Esophagus (tissue), 2 donors: ENCODE results near the gene RPUSD2. TPM values are rescaled to one million over a fixed set of nuclear protein-coding genes. Genes with fewer than 3 reads are reported as not detected.

Experiments used
- H3K27ac ChIP-seq, 2 donors: one replicate each; pipeline ENCODE4 v1.5.1; 2013; ENCODE audit warnings: low read depth in 2 of 2, mild to moderate bottlenecking in 2 of 2, inconsistent platforms in 1 of 2, low read length in 1 of 2, moderate library complexity in 1 of 2
- H3K27me3 ChIP-seq, 2 donors: one replicate each; pipeline ENCODE4 v1.6.1; 2013; ENCODE audit warnings: low read length in 2 of 2, control low read depth in 1 of 2, mild to moderate bottlenecking in 1 of 2; ENCODE audit not compliant: insufficient read depth in 2 of 2, control insufficient read depth in 1 of 2
- H3K36me3 ChIP-seq, 2 donors: one replicate each; pipeline ENCODE4 v1.6.1; 2013; ENCODE audit warnings: low read length in 1 of 2; ENCODE audit not compliant: control insufficient read depth in 2 of 2, insufficient read depth in 2 of 2
- H3K4me1 ChIP-seq, 2 donors: one replicate each; pipeline ENCODE4 v1.6.1; 2013; ENCODE audit warnings: low read length in 1 of 2; ENCODE audit not compliant: control insufficient read depth in 2 of 2, insufficient read depth in 2 of 2
- H3K4me3 ChIP-seq, 2 donors: one replicate each; pipeline ENCODE4 v1.5.1; 2013; ENCODE audit warnings: low read length in 2 of 2, mild to moderate bottlenecking in 2 of 2, low read depth in 1 of 2, moderate library complexity in 1 of 2
- H3K9me3 ChIP-seq, 2 donors: one replicate each; pipeline ENCODE4 v1.6.1; 2013; ENCODE audit warnings: mild to moderate bottlenecking in 2 of 2, low read depth in 1 of 2, low read length in 1 of 2, moderate library complexity in 1 of 2; ENCODE audit not compliant: control insufficient read depth in 2 of 2, insufficient read depth in 1 of 2
- WGBS, 2 donors: extraction: QIAGEN DNeasy Blood & Tissue Kit; methylation state at CpG; one replicate each; pipeline ENCODE4 v1.1.7; 2013; 5-methylcytosine and 5-hydroxymethylcytosine counted together
- polyA plus RNA-seq, 2 donors: library from polyadenylated mRNA; stranded (reverse); fragments of 200-250 nt; gene quantifications; one replicate each; pipeline ENCODE4 v1.2.3, GENCODE V29; 2013
- donor health status: healthy with polysubstance abuse.
- donor health status: Bipolar disorder and iron deficiency.

The RPUSD2 gene
- polyA plus RNA-seq, 2 donors, result 5.0 to 7.3 TPM

GRCh38 chr15:40584191-40584590 is 15.1 kb downstream of the RPUSD2 start:
- Histone ChIP-seq H3K9me3 (no peaks in the 10 kb centered on the region), H3K4me3 (no peak overlapping the region), H3K27me3 (no peaks in the 10 kb centered on the region), H3K27ac (no peak overlapping the region), H3K36me3 (no peaks in the 10 kb centered on the region), H3K4me1 (no peaks in the 10 kb centered on the region)
- 46 to 47% methylated on average over 2 of the region's 2 CpGs for WGBS, 2 donors

GRCh38 chr15:40590667-40591050 is 21.6 kb downstream of the RPUSD2 start:
- H3K4me3 ChIP-seq, result no peak overlapping the region
- H3K9me3 ChIP-seq, result no peaks in the 10 kb centered on the region
- no peak overlapping the region for H3K27ac ChIP-seq
- 60 to 62% methylated on average over 12 of the region's 12 CpGs for WGBS, 2 donors
- no peaks in the 10 kb centered on the region for H3K36me3 ChIP-seq
- H3K4me1 ChIP-seq, result no peaks in the 10 kb centered on the region
- H3K27me3 ChIP-seq, result no peaks in the 10 kb centered on the region

- no peaks in the 10 kb centered on the region for H3K4me1 ChIP-seq
- no peaks in the 10 kb centered on the region for H3K36me3 ChIP-seq
- no peaks in the 10 kb centered on the region for H3K27me3 ChIP-seq
- H3K4me3 ChIP-seq, result no peak overlapping the region
- 76 to 77% methylated on average over 8 of the region's 8 CpGs for WGBS, 2 donors
- H3K9me3 ChIP-seq, result no peaks in the 10 kb centered on the region
- no peak overlapping the region for H3K27ac ChIP-seq
Measured at GRCh38 chr15:40591389-40591788, 22.3 kb downstream of the RPUSD2 start.

- H3K4me3 ChIP-seq, result no peak overlapping the region
Measured at GRCh38 chr15:40593165-40593564, 24.1 kb downstream of the RPUSD2 start.

GRCh38 chr15:40593588-40594428 is 24.7 kb downstream of the RPUSD2 start, which contains the start of gene KNL1:
KNL1 (plus strand) TSS chr15:40594249; CDS start chr15:40602932, 8,683 bp downstream.
- Histone ChIP-seq H3K9me3 (no peaks in the 10 kb centered on the region), H3K36me3 (no peaks in the 10 kb centered on the region), H3K27me3 (no peaks in the 10 kb centered on the region), H3K27ac (peak within 1 kb of the TSS; percentile 75 to 89), H3K4me1 (no peaks in the 10 kb centered on the region), H3K4me3 (peak within 1 kb of the TSS; percentile 77 to 83)
- WGBS, 2 donors, result 3 to 4% methylated on average over 41 of the region's 41 CpGs

More at GRCh38 chr15:40593165-40593564, 24.1 kb downstream of the RPUSD2 start:
- no peaks in the 10 kb centered on the region for H3K4me1 ChIP-seq
- no peak overlapping the region for H3K27ac ChIP-seq
- H3K36me3 ChIP-seq, result no peaks in the 10 kb centered on the region
- no peaks in the 10 kb centered on the region for H3K9me3 ChIP-seq
- no peaks in the 10 kb centered on the region for H3K27me3 ChIP-seq
- 60 to 72% methylated on average over 2 of the region's 2 CpGs for WGBS, 2 donors

- Histone ChIP-seq H3K4me1 (no peaks in the 10 kb centered on the region), H3K9me3 (no peaks in the 10 kb centered on the region), H3K36me3 (no peaks in the 10 kb centered on the region), H3K27ac (peak overlapping the region; percentile 75 to 89), H3K4me3 (peak overlapping the region; percentile 77 to 83), H3K27me3 (no peaks in the 10 kb centered on the region)
- 0 to 1% methylated on average over 31 of the region's 31 CpGs for WGBS, 2 donors
Measured at GRCh38 chr15:40594429-40594836, 25.3 kb downstream of the RPUSD2 start.

GRCh38 chr15:40595219-40595618 is 26.1 kb downstream of the RPUSD2 start:
- Histone ChIP-seq H3K4me1 (no peaks in the 10 kb centered on the region), H3K36me3 (no peaks in the 10 kb centered on the region), H3K9me3 (no peaks in the 10 kb centered on the region), H3K4me3 (peak overlapping the region in 1 of 2 donors; percentile 83), H3K27me3 (no peaks in the 10 kb centered on the region), H3K27ac (no peak overlapping the region)
- 38% methylated on average over 5 of the region's 5 CpGs for WGBS, 2 donors

GRCh38 chr15:40595773-40596172 is 26.7 kb downstream of the RPUSD2 start:
- 64 to 77% methylated on average over 5 of the region's 5 CpGs for WGBS, 2 donors
- Histone ChIP-seq H3K27me3 (no peaks in the 10 kb centered on the region), H3K27ac (no peak overlapping the region)

GRCh38 chr15:40597024-40597423 is 27.9 kb downstream of the RPUSD2 start:
- Histone ChIP-seq H3K4me3 (no peak overlapping the region), H3K36me3 (no peaks in the 10 kb centered on the region), H3K27me3 (no peaks in the 10 kb centered on the region), H3K4me1 (no peaks in the 10 kb centered on the region), H3K27ac (no peak overlapping the region), H3K9me3 (no peaks in the 10 kb centered on the region)
- 95 to 98% methylated on average over 2 of the region's 2 CpGs for WGBS, 2 donors

More at GRCh38 chr15:40595773-40596172, 26.7 kb downstream of the RPUSD2 start:
- no peaks in the 10 kb centered on the region for H3K9me3 ChIP-seq
- H3K36me3 ChIP-seq, result no peaks in the 10 kb centered on the region
- no peaks in the 10 kb centered on the region for H3K4me1 ChIP-seq
- H3K4me3 ChIP-seq, result no peak overlapping the region

GRCh38 chr15:40598126-40598525 is 29.0 kb downstream of the RPUSD2 start:
- WGBS, 2 donors, result 47 to 66% methylated on average over 3 of the region's 3 CpGs

More at GRCh38 chr15:40598126-40598525, 29.0 kb downstream of the RPUSD2 start:
- no peaks in the 10 kb centered on the region for H3K27me3 ChIP-seq
- H3K4me1 ChIP-seq, result no peaks in the 10 kb centered on the region
- no peak overlapping the region for H3K4me3 ChIP-seq
- H3K36me3 ChIP-seq, result no peaks in the 10 kb centered on the region
- no peak overlapping the region for H3K27ac ChIP-seq
- H3K9me3 ChIP-seq, result no peaks in the 10 kb centered on the region
